Activated naive CD8-positive, alpha-beta T cell treated with anti-CD3 and anti-CD28 coated beads for 36 hours (primary cell): ENCODE data around the gene ARID5A. TPM values are rescaled to one million over a fixed set of nuclear protein-coding genes. Genes with fewer than 3 reads are reported as not detected.

Experiments used
- total RNA-seq, 2 experiments: library from RNA; stranded (reverse); gene quantifications; one replicate each; pipeline ENCODE4 v1.2.3, GENCODE V29; 2021

Gene ARID5A
- total RNA-seq, 2 experiments from 2014 or later, result 59.5 to 61.7 TPM

Other genes starting within 250 kb of the ARID5A start
- 100 to 1,000 TPM; 196 to 202 TPM for gene SNRNP200, start 231.2 kb upstream of the ARID5A start, total RNA-seq
- gene ITPRIPL1, start 211.4 kb upstream of the ARID5A start, total RNA-seq, result 10 to 100 TPM; 44.8 to 46.0 TPM
- 10 to 100 TPM; 82.3 to 85.0 TPM for gene NCAPH, start 201.0 kb upstream of the ARID5A start, total RNA-seq
- under 1 TPM in 1 of 2 experiments, not detected in 1; 0.16 TPM for gene NEURL3, start 31.4 kb upstream of the ARID5A start, total RNA-seq
- 10 to 100 TPM; 30.3 to 32.2 TPM for gene KANSL3, start 101.6 kb downstream of the ARID5A start, total RNA-seq
- not detected for gene FER1L5, start 106.0 kb downstream of the ARID5A start, total RNA-seq
- gene LMAN2L, start 203.3 kb downstream of the ARID5A start, total RNA-seq, result 1 to 10 TPM; 4.5 to 5.2 TPM
- gene CNNM4, start 224.2 kb downstream of the ARID5A start, total RNA-seq, result 1 to 10 TPM; 5.9 to 6.2 TPM